H1 (cell line): ENCODE results near the gene CHN2. TPM values are rescaled to one million over a fixed set of nuclear protein-coding genes. Genes with fewer than 3 reads are reported as not detected.

Experiments
- CTCF ChIA-PET: fragments of 300-600 bp; sonication (Branson Sonifier 250); formaldehyde crosslinking; loops from one replicate; lab custom pipeline; 2021; ENCODE audit not compliant: partially characterized antibody; lab: Charles Lee
- POLR2A ChIA-PET: fragments of 300-600 bp; sonication (Branson Sonifier 250); formaldehyde crosslinking; loops from one replicate; lab custom pipeline; 2021; ENCODE audit warnings: inconsistent platforms; ENCODE audit not compliant: partially characterized antibody; lab: Charles Lee
- DNase-seq, 2 experiments: peaks; one replicate each; pipeline versions ENCODE4 v3.0.0 to v3.0.0-alpha.2; 2010 to 2022; ENCODE audit warnings: low spot score in 2 of 2, low read depth in 1 of 2, mixed read lengths in 1 of 2
- FAIRE-seq: peaks from 2 replicates; lab custom pipeline; 2011; peaks lifted over from hg19 to GRCh38; lab: Jason Lieb, UNC
- H2AFZ ChIP-seq: 2 replicates; pipeline ENCODE4 v1.8.1; 2012; ENCODE audit warnings: low read length, inconsistent platforms
- H2AK5ac ChIP-seq: 2 replicates; pipeline ENCODE4 v1.6.1; 2013; ENCODE audit warnings: low read depth, low read length
- H2BK120ac ChIP-seq: replicated peaks from 2 replicates; pipeline ENCODE3; 2013; ENCODE audit warnings: low read depth, low read length, inconsistent platforms
- H2BK12ac ChIP-seq: 2 replicates; pipeline ENCODE4 v1.6.1; 2013; ENCODE audit warnings: low read depth, low read length
- H2BK15ac ChIP-seq: 2 replicates; pipeline ENCODE4 v1.6.1; 2013; ENCODE audit warnings: low read length
- H2BK20ac ChIP-seq: 2 replicates; pipeline ENCODE4 v1.6.1; 2013; ENCODE audit warnings: low read length
- H2BK5ac ChIP-seq: 2 replicates; pipeline ENCODE4 v1.6.1; 2013; ENCODE audit warnings: low read depth, low read length
- H3K14ac ChIP-seq: 2 replicates; pipeline ENCODE4 v1.6.1; 2013; ENCODE audit warnings: inconsistent platforms; ENCODE audit not compliant: insufficient read length
- H3K18ac ChIP-seq: 2 replicates; pipeline ENCODE4 v1.6.1; 2013; ENCODE audit warnings: low read length; ENCODE audit errors: extremely low read depth
- H3K23ac ChIP-seq: 2 replicates; pipeline ENCODE4 v1.6.1; 2013; ENCODE audit warnings: inconsistent platforms; ENCODE audit not compliant: insufficient read length
- H3K23me2 ChIP-seq: 2 replicates; pipeline ENCODE4 v1.6.1; 2013; ENCODE audit warnings: low read depth, low read length
- H3K27ac ChIP-seq: 2 replicates; pipeline ENCODE4 v1.6.1; 2011; ENCODE audit warnings: low read depth, low read length, inconsistent platforms
- H3K27me3 ChIP-seq, 4 experiments: replicated peaks in 1 of 4; 1 replicate in 1 of 4; 2 replicates in 3 of 4; pipeline versions ENCODE4 v1.6.1 to v1.8.1; 2011 to 2013; ENCODE audit warnings: low read length in 3 of 4, mild to moderate bottlenecking in 3 of 4, inconsistent platforms in 2 of 4, mixed read lengths in 2 of 4, moderate library complexity in 1 of 4; ENCODE audit not compliant: control insufficient read depth in 3 of 4, insufficient read depth in 3 of 4; ENCODE audit errors: extremely low read depth in 1 of 4
- H3K36me3 ChIP-seq, 4 experiments: 2 replicates each; pipeline versions ENCODE4 v1.6.1 to v1.8.1; 2011 to 2013; ENCODE audit warnings: mild to moderate bottlenecking in 4 of 4, low read length in 3 of 4, moderate library complexity in 2 of 4, control low read depth in 1 of 4, inconsistent platforms in 1 of 4; ENCODE audit not compliant: insufficient read depth in 4 of 4, control insufficient read depth in 2 of 4
- H3K4ac ChIP-seq: replicated peaks from 2 replicates; pipeline ENCODE3; 2013; ENCODE audit warnings: low read length, low read depth, mixed read lengths, inconsistent platforms; ENCODE audit not compliant: insufficient read length
- H3K4me1 ChIP-seq, 4 experiments: replicated peaks in 1 of 4; 1 replicate in 1 of 4; 2 replicates in 3 of 4; pipeline versions ENCODE4 v1.6.1 to v1.8.1; 2011 to 2013; ENCODE audit warnings: low read length in 3 of 4, inconsistent platforms in 2 of 4, mixed read lengths in 1 of 4; ENCODE audit not compliant: insufficient read depth in 4 of 4, control insufficient read depth in 3 of 4
- H3K4me2 ChIP-seq, 2 experiments: 2 replicates each; pipeline versions ENCODE4 v1.6.1 to v1.8.1; 2011 to 2013; ENCODE audit warnings: low read depth in 2 of 2, low read length in 2 of 2, control low read depth in 1 of 2, inconsistent platforms in 1 of 2, mild to moderate bottlenecking in 1 of 2; ENCODE audit not compliant: insufficient read depth in 1 of 2
- H3K4me3 ChIP-seq, 4 experiments: fragments of 200-600, 300-600 bp in 1 of 4; sonication (generic), shearing (Covaris generic), sonication (Bioruptor Twin) in 1 of 4; 2 replicates each; pipeline versions ENCODE4 v1.5.1 to v1.8.1; 2011 to 2016; ENCODE audit warnings: low read length in 4 of 4, low read depth in 3 of 4, control low read depth in 2 of 4, inconsistent platforms in 2 of 4, mild to moderate bottlenecking in 2 of 4, mixed read lengths in 1 of 4, moderate library complexity in 1 of 4; ENCODE audit not compliant: insufficient read depth in 2 of 4; ENCODE audit errors: extremely low read depth in 1 of 4
- H3K56ac ChIP-seq: replicated peaks from 2 replicates; pipeline ENCODE3; 2013; ENCODE audit warnings: low read depth, mild to moderate bottlenecking, mixed read lengths, low read length, inconsistent platforms; ENCODE audit not compliant: insufficient read length
- H3K79me1 ChIP-seq: 2 replicates; pipeline ENCODE4 v1.6.1; 2013; ENCODE audit warnings: low read depth, low read length, control low read depth
- H3K79me2 ChIP-seq, 2 experiments: 2 replicates each; pipeline versions ENCODE4 v1.6.1 to v1.8.1; 2012 to 2013; ENCODE audit warnings: low read length in 2 of 2, mild to moderate bottlenecking in 2 of 2, inconsistent platforms in 1 of 2; ENCODE audit not compliant: insufficient read depth in 2 of 2, control insufficient read depth in 1 of 2
- H3K9ac ChIP-seq, 4 experiments: replicated peaks in 1 of 4; 1 replicate in 1 of 4; 2 replicates in 3 of 4; pipeline versions ENCODE4 v1.6.1 to v1.8.1; 2011 to 2013; ENCODE audit warnings: low read depth in 3 of 4, low read length in 3 of 4, control low read depth in 2 of 4, mild to moderate bottlenecking in 2 of 4, moderate library complexity in 2 of 4, inconsistent platforms in 1 of 4; ENCODE audit errors: extremely low read depth in 1 of 4
- H3K9me3 ChIP-seq, 2 experiments: 2 replicates each; pipeline versions ENCODE4 v1.6.1 to v1.8.1; 2012 to 2013; ENCODE audit warnings: mild to moderate bottlenecking in 2 of 2, moderate library complexity in 2 of 2, control low read depth in 1 of 2, inconsistent platforms in 1 of 2, low read depth in 1 of 2, low read length in 1 of 2, mixed read lengths in 1 of 2; ENCODE audit not compliant: insufficient read depth in 2 of 2
- H4K20me1 ChIP-seq, 2 experiments: replicated peaks in 1 of 2; 2 replicates each; pipeline versions ENCODE3 to v1.8.1; 2011 to 2013; ENCODE audit warnings: inconsistent platforms in 2 of 2, low read length in 2 of 2, mild to moderate bottlenecking in 1 of 2; ENCODE audit not compliant: insufficient read depth in 2 of 2, control insufficient read depth in 1 of 2
- H4K5ac ChIP-seq: 2 replicates; pipeline ENCODE4 v1.6.1; 2013; ENCODE audit warnings: low read length, low read depth, mixed read lengths, inconsistent platforms; ENCODE audit not compliant: insufficient read length
- H4K8ac ChIP-seq: 2 replicates; pipeline ENCODE4 v1.8.0; 2013; ENCODE audit warnings: mild to moderate bottlenecking, moderate library complexity, low read length, inconsistent platforms; ENCODE audit not compliant: insufficient read depth; ENCODE audit errors: extremely low read depth
- H4K91ac ChIP-seq: replicated peaks from 2 replicates; pipeline ENCODE3; 2013; ENCODE audit warnings: low read length, mixed read lengths, inconsistent platforms; ENCODE audit not compliant: insufficient read length
- BCL11A ChIP-seq, 2 experiments: IDR thresholded peaks; one replicate each; pipeline ENCODE4 v1.6.1; 2011; ENCODE audit warnings: low read depth in 2 of 2, low read length in 2 of 2, mild to moderate bottlenecking in 2 of 2
- BRCA1 ChIP-seq: IDR thresholded peaks from 2 replicates; pipeline ENCODE4 v1.6.1; 2012; ENCODE audit warnings: low read depth, low read length, improper control_type of control experiment
- CHD2 ChIP-seq: IDR thresholded peaks from 2 replicates; pipeline ENCODE4 v1.6.1; 2012; ENCODE audit warnings: low read length, improper control_type of control experiment
- CTBP2 ChIP-seq: IDR thresholded peaks from 2 replicates; pipeline ENCODE4 v1.7.0; 2011; ENCODE audit warnings: borderline replicate concordance, mild to moderate bottlenecking, moderate library complexity, mixed read lengths, low read length; ENCODE audit not compliant: insufficient read depth, insufficient read length
- CTCF ChIP-seq, 3 experiments: IDR thresholded peaks; 1 replicate in 2 of 3; 2 replicates in 1 of 3; pipeline versions ENCODE4 v1.5.1 to v1.6.1; 2011; ENCODE audit warnings: low read length in 3 of 3, mild to moderate bottlenecking in 3 of 3, inconsistent platforms in 2 of 3, low read depth in 1 of 3, moderate library complexity in 1 of 3; ENCODE audit not compliant: insufficient read depth in 1 of 3; ENCODE audit errors: control extremely low read depth in 1 of 3
- E2F6 ChIP-seq: IDR thresholded peaks from 2 replicates; pipeline ENCODE4 v1.6.1; 2012; ENCODE audit warnings: inconsistent platforms
- MAX ChIP-seq: IDR thresholded peaks from 2 replicates; pipeline ENCODE4 v1.6.1; 2012; ENCODE audit warnings: inconsistent platforms
- NRF1 ChIP-seq: IDR thresholded peaks from 2 replicates; pipeline ENCODE4 v1.6.1; 2011; ENCODE audit warnings: mild to moderate bottlenecking, low read depth, low read length, improper control_type of control experiment
- PHF8 ChIP-seq: fragments of 200-600 bp; sonication (generic); conservative IDR thresholded peaks from 2 replicates; pipeline ENCODE4 v1.7.1; 2012; ENCODE audit warnings: low read depth, mild to moderate bottlenecking, inconsistent platforms, low read length, moderate library complexity
- RBBP5 ChIP-seq: IDR thresholded peaks from 2 replicates; pipeline ENCODE4 v1.7.1; 2012; ENCODE audit warnings: low read depth, mild to moderate bottlenecking, inconsistent platforms, low read length, moderate library complexity, borderline replicate concordance
- SIRT6 ChIP-seq: IDR thresholded peaks from one replicate; pipeline ENCODE4 v1.7.1; 2012; ENCODE audit warnings: low read length, inconsistent platforms
- WGBS, 2 experiments: shearing (Covaris generic) in 1 of 2; methylation state at CpG; one replicate each; pipeline versions ENCODE4 v1.1.6 to v1.1.7; 2013 to 2015; ENCODE audit warnings: low lambda C conversion rate in 2 of 2, mixed read lengths in 2 of 2, inconsistent platforms in 1 of 2, low coverage in 1 of 2, missing lambda C conversion rate in 1 of 2; ENCODE audit not compliant: insufficient replicate concordance in 2 of 2, insufficient coverage in 1 of 2, insufficient read length in 1 of 2; ENCODE audit errors: extremely low coverage in 1 of 2, missing lambda C conversion rate in 1 of 2; 5-methylcytosine and 5-hydroxymethylcytosine counted together
- polyA plus RNA-seq, 7 experiments: library from polyadenylated mRNA; depleted of rRNA in 3 of 7; stranded (reverse) in 5 of 7; unstranded in 2 of 7; fragments of >200 nt in 5 of 7; fragments of 200-250 nt in 2 of 7; gene quantifications; 1 replicate in 5 of 7; 2 replicates in 1 of 7; 4 replicates in 1 of 7; pipeline versions ENCODE4 v1.2.1 to v1.2.3, GENCODE V29; 2011 to 2013; ENCODE audit warnings: missing spikeins in 2 of 7, mixed read lengths in 2 of 7
- total RNA-seq: library from RNA; stranded (reverse); fragmentation: NEBNext Ultra II Directional; extraction: Animal tissue kit (Norgen Biotek cat#: 25700); gene quantifications from 2 replicates; pipeline ENCODE4 v1.2.1, GENCODE V29; 2021

Gene CHN2
- total and polyA plus RNA-seq, 2 of the 8 experiments (the other 6 are each of a cell fraction or from before 2014, with no cell fraction given), result 2.9 to 4.8 TPM

GRCh38 chr7:29397398-29397797, 202.8 kb downstream of the CHN2 start:
- POLR2A ChIA-PET, result no interaction called here
- H4K91ac ChIP-seq, result no peak overlapping the region
- 91% methylated on average over 2 of the region's 2 CpGs; no CpG with 5 or more reads in 1 of the 2 experiments for WGBS, 2 experiments
- TF ChIP-seq CHD2 (no peak), SIRT6 (no peak), CTBP2 (no peak), NRF1 (no peak), MAX (no peak), BRCA1 (no peak), RBBP5 (no peak), E2F6 (no peak), CTCF (IDR thresholded peaks at IDR 0.05; ENCODE audit: control extremely low read depth in 1 of 3, insufficient read depth in 1 of 3, low read depth in 1 of 3, low read length in 3 of 3) (no peak), PHF8 (no peak), BCL11A (IDR thresholded peaks at IDR 0.05; ENCODE audit: low read depth in 2 of 2, low read length in 2 of 2) (no peak)

More at GRCh38 chr7:29397398-29397797, 202.8 kb downstream of the CHN2 start:
- Histone ChIP-seq H3K79me1 (no peaks in the 10 kb centered on the region), H3K36me3 (no peaks in the 10 kb centered on the region), H2BK120ac (no peak overlapping the region), H3K4me1 (no peaks in the 10 kb centered on the region; a peak in 1 of 7 replicates), H3K4me2 (no peak overlapping the region), H2BK15ac (no peak overlapping the region), H2AK5ac (no peak overlapping the region), H3K23ac (no peak overlapping the region), H3K4ac (no peak overlapping the region), H3K18ac (no peak overlapping the region), H3K79me2 (no peaks in the 10 kb centered on the region), H3K56ac (no peak overlapping the region), H3K9ac (no peak overlapping the region), H3K27me3 (no peaks in the 10 kb centered on the region), H2BK20ac (no peak overlapping the region), H3K14ac (no peak overlapping the region), H3K23me2 (no peaks in the 10 kb centered on the region), H3K9me3 (no peaks in the 10 kb centered on the region), H2AFZ (no peak overlapping the region), H2BK12ac (no peak overlapping the region), H3K4me3 (no peak overlapping the region), H4K20me1 (no peaks in the 10 kb centered on the region), H3K27ac (no peak overlapping the region), H2BK5ac (no peak overlapping the region), H4K8ac (no peak overlapping the region), H4K5ac (no peak overlapping the region)
- FAIRE-seq (no peak), DNase-seq (no peak)
- CTCF ChIA-PET, result interaction anchor here (0.7 to 1.7 kb wide), 8 partner anchors 9 to 476 kb away, joined by 3 to 9 read pairs (median 3); no protein-coding TSS in a partner anchor
